Activated CD8-positive, alpha-beta T cell treated with anti-CD3 and anti-CD28 coated beads for 36 hours (primary cell): ENCODE data around the gene ARF4. TPM values are rescaled to one million over a fixed set of nuclear protein-coding genes. Genes with fewer than 3 reads are reported as not detected.
"Not testable (repeated sequence)": the region's sequence is repeated elsewhere in the genome, so short reads cannot be mapped to it uniquely, and the experiment has no call there.

Experiments
- ATAC-seq: fragments of 200-7000 bp; cut with Tn5 transposase; one replicate; pipeline ENCODE4 v1.10.0; 2021; ENCODE audit warnings: mild to moderate bottlenecking, moderate library complexity
- CTCF ChIA-PET: fragments of 350-600 bp; sonication (Branson Sonifier 250); formaldehyde crosslinking; loops from one replicate; lab custom pipeline; 2021; ENCODE audit warnings: antibody characterized with exemption; lab: Charles Lee
- POLR2A ChIA-PET: fragments of 350-600 bp; sonication (Branson Sonifier 250); formaldehyde crosslinking; loops from one replicate; lab custom pipeline; 2021; ENCODE audit warnings: antibody characterized with exemption; lab: Charles Lee
- DNase-seq: peaks from one replicate; pipeline ENCODE4 v3.0.0-alpha.2; 2020
- H3K27ac Mint-ChIP-seq: one replicate; pipeline ENCODE4 v1.8.0; 2021; ENCODE audit warnings: mild to moderate bottlenecking, mixed read lengths
- H3K27me3 Mint-ChIP-seq: one replicate; pipeline ENCODE4 v1.8.0; 2021; ENCODE audit warnings: mixed read lengths
- H3K36me3 Mint-ChIP-seq: one replicate; pipeline ENCODE4 v1.8.0; 2021; ENCODE audit warnings: low read depth, mixed read lengths
- H3K4me1 Mint-ChIP-seq: one replicate; pipeline ENCODE4 v1.8.0; 2021; ENCODE audit warnings: low read depth, mixed read lengths
- H3K4me3 Mint-ChIP-seq: one replicate; pipeline ENCODE4 v1.8.0; 2021; ENCODE audit warnings: mild to moderate bottlenecking, moderate library complexity, mixed read lengths
- H3K9me3 Mint-ChIP-seq: one replicate; pipeline ENCODE4 v1.8.0; 2021; ENCODE audit warnings: mixed read lengths
- intact Hi-C: fragments of 100-400 bp; cut with micrococcal nuclease; formaldehyde crosslinking; loops from one replicate; pipeline ENCODE4 v1.10.0; 2022
- total RNA-seq, 2 experiments: library from RNA; stranded (reverse); gene quantifications; one replicate each; pipeline ENCODE4 v1.2.3, GENCODE V29; 2021
- TF ChIP-seq, protein P1 (sequence below): fragments of 200-600 bp; IDR thresholded peaks from one replicate; pipeline ENCODE4 v1.8.0; 2022; ENCODE audit warnings: antibody characterized with exemption, mild to moderate bottlenecking

ARF4 gene
- total RNA-seq, result 10 to 100 TPM; 52.0 to 55.2 TPM

- Mint-ChIP-seq H3K9me3 (no peaks in the 10 kb centered on the region), H3K36me3 (peaks cover 47% of the 10 kb centered on the region), H3K4me3 (peak within 1 kb of the TSS; percentile 90), H3K27me3 (no peaks in the 10 kb centered on the region), H3K27ac (peak within 1 kb of the TSS; percentile 100), H3K4me1 (peaks cover 35% of the 10 kb centered on the region)
- intact Hi-C loops, result loop anchor here (5.0 kb wide), 3 partner anchors 40 to 160 kb away; partner anchors contain the start of genes DENND6A, PDE12 and SLMAP
- peak; percentile 93 for ATAC-seq
- peak; percentile 99 for DNase-seq
- POLR2A ChIA-PET, result interaction anchor here (0.8 to 4.4 kb wide), 12 partner anchors 10 to 200 kb away, joined by 3 to 47 read pairs (median 4); partner anchors contain the start of genes PDE12 and SLMAP
- CTCF ChIA-PET, result interaction anchor here (1.2 to 1.4 kb wide), 2 partner anchors 159 to 200 kb away, joined by 4 read pairs; partner anchors contain the start of gene SLMAP
- TF ChIP-seq, protein P1, sequence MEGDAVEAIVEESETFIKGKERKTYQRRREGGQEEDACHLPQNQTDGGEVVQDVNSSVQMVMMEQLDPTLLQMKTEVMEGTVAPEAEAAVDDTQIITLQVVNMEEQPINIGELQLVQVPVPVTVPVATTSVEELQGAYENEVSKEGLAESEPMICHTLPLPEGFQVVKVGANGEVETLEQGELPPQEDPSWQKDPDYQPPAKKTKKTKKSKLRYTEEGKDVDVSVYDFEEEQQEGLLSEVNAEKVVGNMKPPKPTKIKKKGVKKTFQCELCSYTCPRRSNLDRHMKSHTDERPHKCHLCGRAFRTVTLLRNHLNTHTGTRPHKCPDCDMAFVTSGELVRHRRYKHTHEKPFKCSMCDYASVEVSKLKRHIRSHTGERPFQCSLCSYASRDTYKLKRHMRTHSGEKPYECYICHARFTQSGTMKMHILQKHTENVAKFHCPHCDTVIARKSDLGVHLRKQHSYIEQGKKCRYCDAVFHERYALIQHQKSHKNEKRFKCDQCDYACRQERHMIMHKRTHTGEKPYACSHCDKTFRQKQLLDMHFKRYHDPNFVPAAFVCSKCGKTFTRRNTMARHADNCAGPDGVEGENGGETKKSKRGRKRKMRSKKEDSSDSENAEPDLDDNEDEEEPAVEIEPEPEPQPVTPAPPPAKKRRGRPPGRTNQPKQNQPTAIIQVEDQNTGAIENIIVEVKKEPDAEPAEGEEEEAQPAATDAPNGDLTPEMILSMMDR, result no peak
Observed at GRCh38 chr3:57597127-57597923, at the start of gene ARF4. Gene ARF4 (minus strand): TSS chr3:57597344. CDS start chr3:57597140, 204 bp downstream.

GRCh38 chr3:57646723-57647122 is 49.6 kb upstream of the ARF4 start:
- peaks cover 47% of the 10 kb centered on the region for H3K36me3 Mint-ChIP-seq

GRCh38 chr3:57644740-57645139 is 47.6 kb upstream of the ARF4 start:
- H3K9me3 Mint-ChIP-seq, result peaks cover 13% of the 10 kb centered on the region
- TF ChIP-seq, protein P1, result no peak
- H3K36me3 Mint-ChIP-seq, result peaks cover 45% of the 10 kb centered on the region
- DNase-seq (no peak), ATAC-seq (no peak)
- POLR2A ChIA-PET, result interaction anchor here (0.6 kb wide), 1 partner anchor 460 kb away, joined by 3 read pairs; no protein-coding TSS in a partner anchor
- CTCF ChIA-PET, result interaction anchor here (1.1 to 1.3 kb wide), 3 partner anchors 30 to 211 kb away, joined by 3 read pairs; no protein-coding TSS in a partner anchor
- intact Hi-C loops, result no loop called here
- H3K27me3 Mint-ChIP-seq, result no peaks in the 10 kb centered on the region
- no peak overlapping the region for H3K27ac Mint-ChIP-seq
- peaks cover 13% of the 10 kb centered on the region for H3K4me1 Mint-ChIP-seq
- H3K4me3 Mint-ChIP-seq, result no peak overlapping the region

More at GRCh38 chr3:57646723-57647122, 49.6 kb upstream of the ARF4 start:
- DNase-seq (no peak), ATAC-seq (no peak)
- no peaks in the 10 kb centered on the region for H3K27me3 Mint-ChIP-seq
- CTCF ChIA-PET, result no interaction called here
- intact Hi-C loops, result no loop called here
- H3K27ac Mint-ChIP-seq, result peak overlapping the region; percentile 55
- POLR2A ChIA-PET, result interaction anchor here (1.2 kb wide), 1 partner anchor 289 kb away, joined by 3 read pairs; no protein-coding TSS in a partner anchor
- peaks cover 15% of the 10 kb centered on the region for H3K9me3 Mint-ChIP-seq
- H3K4me1 Mint-ChIP-seq, result peaks cover 13% of the 10 kb centered on the region
- H3K4me3 Mint-ChIP-seq, result no peak overlapping the region
- TF ChIP-seq, protein P1, result no peak

- intact Hi-C loops, result no loop called here
- Mint-ChIP-seq H3K27ac (no peak overlapping the region), H3K4me1 (no peaks in the 10 kb centered on the region), H3K9me3 (no peaks in the 10 kb centered on the region), H3K4me3 (no peak overlapping the region), H3K36me3 (peaks cover 32% of the 10 kb centered on the region), H3K27me3 (no peaks in the 10 kb centered on the region)
- ATAC-seq, result no peak
- TF ChIP-seq, protein P1, result no peak
- no peak for DNase-seq
- ChIA-PET POLR2A (no interaction called here), CTCF (no interaction called here)
Observed at GRCh38 chr3:57637391-57637790, 40.2 kb upstream of the ARF4 start.

DNA sequence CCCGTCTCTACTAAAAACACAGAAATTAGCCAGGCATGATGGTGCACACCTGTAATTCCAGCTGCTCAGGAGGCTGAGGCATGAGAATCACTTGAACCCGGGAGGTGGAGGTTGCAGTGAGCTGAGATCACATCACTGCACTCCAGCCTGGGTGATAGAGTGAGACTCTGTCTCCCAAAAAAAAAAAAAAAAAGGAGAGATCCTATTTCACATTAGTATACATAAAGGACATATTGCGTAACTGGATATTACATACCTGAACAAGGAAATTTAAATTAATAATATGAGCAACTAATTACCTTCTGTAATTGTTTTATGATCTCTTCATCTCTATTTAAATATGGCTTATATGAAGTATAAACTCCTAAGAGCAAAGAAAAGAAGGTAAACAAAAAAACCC is 37.1 kb upstream of the ARF4 start:
- intact Hi-C loops, result not testable (repeated sequence)

More for the DNA sequence above, 37.1 kb upstream of the ARF4 start:
- H3K27ac Mint-ChIP-seq, H3K9me3 Mint-ChIP-seq, H3K4me3 Mint-ChIP-seq, H3K27me3 Mint-ChIP-seq, DNase-seq, ATAC-seq, POLR2A ChIA-PET, H3K4me1 Mint-ChIP-seq: not testable (repeated sequence)
- CTCF ChIA-PET, result interaction anchor here (1.7 kb wide), 1 partner anchor 34 kb away, joined by 3 read pairs; no protein-coding TSS in a partner anchor
- peaks cover 28% of the 10 kb centered on the region for H3K36me3 Mint-ChIP-seq
